Keratinocyte (primary cell): Measurements from ENCODE around the gene SENP7. TPM values are rescaled to one million over a fixed set of nuclear protein-coding genes. Genes with fewer than 3 reads are reported as not detected.

ENCODE experiments used
- DNase-seq: peaks from one replicate; pipeline ENCODE4 v3.0.0-alpha.2; 2011; ENCODE audit warnings: low read depth, missing footprints, low spot score
- FAIRE-seq: peaks from 2 replicates; lab custom pipeline; 2011; peaks lifted over from hg19 to GRCh38; lab: Jason Lieb, UNC
- H2AFZ ChIP-seq: 2 replicates; pipeline ENCODE4 v1.6.0; 2012; ENCODE audit warnings: low read length, control low read depth, inconsistent platforms; ENCODE audit not compliant: control insufficient read depth
- H3K27ac ChIP-seq: 2 replicates; pipeline ENCODE4 v1.5.1; 2011; ENCODE audit warnings: low read length; ENCODE audit not compliant: control insufficient read depth, insufficient read depth
- H3K27me3 ChIP-seq: 3 replicates; pipeline ENCODE4 v1.6.0; 2011; ENCODE audit warnings: low read length; ENCODE audit not compliant: control insufficient read depth, insufficient read depth; ENCODE audit errors: extremely low read depth
- H3K36me3 ChIP-seq, 2 experiments: 2 replicates in 1 of 2; 3 replicates in 1 of 2; pipeline ENCODE4 v1.5.1; 2011; ENCODE audit warnings: low read length in 2 of 2, mild to moderate bottlenecking in 1 of 2; ENCODE audit not compliant: control insufficient read depth in 2 of 2, insufficient read depth in 2 of 2; ENCODE audit errors: extremely low read depth in 1 of 2
- H3K4me1 ChIP-seq: 3 replicates; pipeline ENCODE4 v1.5.1; 2011; ENCODE audit warnings: low read length; ENCODE audit not compliant: control insufficient read depth, insufficient read depth; ENCODE audit errors: extremely low read depth
- H3K4me2 ChIP-seq: 3 replicates; pipeline ENCODE4 v1.6.0; 2011; ENCODE audit warnings: low read depth, low read length; ENCODE audit not compliant: control insufficient read depth, insufficient read depth; ENCODE audit errors: extremely low read depth
- H3K4me3 ChIP-seq, 3 experiments: fragments of 200-600 bp in 1 of 3; sonication (generic) in 1 of 3; 2 replicates in 2 of 3; 3 replicates in 1 of 3; pipeline ENCODE4 v1.5.1; 2011 to 2016; ENCODE audit warnings: low read length in 3 of 3, mild to moderate bottlenecking in 3 of 3, control low read depth in 2 of 3, inconsistent platforms in 1 of 3, low read depth in 1 of 3, mixed read lengths in 1 of 3, mixed run types in 1 of 3, moderate library complexity in 1 of 3; ENCODE audit not compliant: control insufficient read depth in 2 of 3, insufficient read depth in 2 of 3; ENCODE audit errors: extremely low read depth in 1 of 3
- H3K79me2 ChIP-seq: 2 replicates; pipeline ENCODE4 v1.6.0; 2012; ENCODE audit warnings: low read length; ENCODE audit not compliant: control insufficient read depth, insufficient read depth
- H3K9ac ChIP-seq: 3 replicates; pipeline ENCODE4 v1.6.0; 2011; ENCODE audit warnings: low read length; ENCODE audit not compliant: control insufficient read depth, insufficient read depth; ENCODE audit errors: extremely low read depth
- H3K9me1 ChIP-seq: 3 replicates; pipeline ENCODE4 v1.6.0; 2011; ENCODE audit warnings: low read length; ENCODE audit not compliant: control insufficient read depth, insufficient read depth; ENCODE audit errors: extremely low read depth
- H3K9me3 ChIP-seq: 2 replicates; pipeline ENCODE4 v1.5.1; 2012; ENCODE audit warnings: low read depth, low read length; ENCODE audit not compliant: control insufficient read depth
- H4K20me1 ChIP-seq: 3 replicates; pipeline ENCODE4 v1.6.0; 2011; ENCODE audit warnings: low read length; ENCODE audit not compliant: control insufficient read depth, insufficient read depth; ENCODE audit errors: extremely low read depth
- CTCF ChIP-seq, 3 experiments: IDR thresholded peaks in 1 of 3; conservative IDR thresholded peaks in 1 of 3; optimal IDR thresholded peaks in 1 of 3; 2 replicates in 2 of 3; 3 replicates in 1 of 3; pipeline versions ENCODE3 to v1.5.1; 2011; ENCODE audit warnings: low read length in 3 of 3, mild to moderate bottlenecking in 3 of 3, moderate library complexity in 2 of 3, control low read depth in 1 of 3, inconsistent platforms in 1 of 3; ENCODE audit not compliant: insufficient read depth in 2 of 3; ENCODE audit errors: extremely low read depth in 1 of 3
- EZH2 ChIP-seq: IDR thresholded peaks from one replicate; pipeline ENCODE4 v1.6.1; 2012; ENCODE audit warnings: inconsistent platforms, mild to moderate bottlenecking, low read length, moderate library complexity
- dilution Hi-C: fragments of 300-500 bp; cut with MboI; formaldehyde crosslinking; loops from one replicate; pipeline ENCODE4 v1.7.0; 2020; ENCODE audit warnings: low sequenced_read_pairs; ENCODE audit not compliant: extremely low pct_ligation_motif_present
- polyA plus RNA-seq, 5 experiments: library from polyadenylated mRNA; depleted of rRNA in 3 of 5; stranded (reverse) in 3 of 5; stranded (forward) in 1 of 5; unstranded in 1 of 5; fragments of >200 nt; gene quantifications; 1 replicate in 1 of 5; 2 replicates in 3 of 5; 3 replicates in 1 of 5; pipeline versions ENCODE4 v1.2.1 to v1.2.3, GENCODE V29; 2011 to 2012; ENCODE audit warnings: missing spikeins in 2 of 5, low read depth in 1 of 5, low replicate concordance in 1 of 5

The SENP7 gene
- polyA plus RNA-seq, 1 donor (not counting 4 experiments of a cell fraction or from before 2014, with no cell fraction given) = 7.4 TPM

GRCh38 chr3:101375586-101375985 is 137.4 kb downstream of the SENP7 start:
- H4K20me1 ChIP-seq = no peaks in the 10 kb centered on the region
- H2AFZ ChIP-seq = no peak overlapping the region
- H3K4me1 ChIP-seq = no peaks in the 10 kb centered on the region
- H3K36me3 ChIP-seq = no peaks in the 10 kb centered on the region
- H3K27ac ChIP-seq = no peak overlapping the region
- DNase-seq (no peak), FAIRE-seq (no peak)
- no peak overlapping the region for H3K4me2 ChIP-seq
- H3K27me3 ChIP-seq = no peaks in the 10 kb centered on the region
- H3K9me3 ChIP-seq = no peaks in the 10 kb centered on the region
- H3K79me2 ChIP-seq = no peaks in the 10 kb centered on the region
- H3K4me3 ChIP-seq = no peak overlapping the region
- H3K9me1 ChIP-seq = no peaks in the 10 kb centered on the region
- H3K9ac ChIP-seq = no peak overlapping the region
- TF ChIP-seq EZH2 (no peak), CTCF (optimal IDR thresholded peaks at IDR 0.05 in 1 of 3, IDR thresholded peaks at IDR 0.05 in 1 of 3, conservative IDR thresholded peaks at IDR 0.05 in 1 of 3; ENCODE audit: extremely low read depth in 1 of 3, insufficient read depth in 2 of 3, low read length in 3 of 3) (no peak)
- dilution Hi-C loops = no loop called here

GRCh38 chr3:101362406-101362805 is 150.6 kb downstream of the SENP7 start:
- H3K4me3 ChIP-seq = no peak overlapping the region
- FAIRE-seq (no peak), DNase-seq (no peak)
- H3K36me3 ChIP-seq = no peaks in the 10 kb centered on the region
- H3K27me3 ChIP-seq = no peaks in the 10 kb centered on the region
- no peak overlapping the region for H2AFZ ChIP-seq
- dilution Hi-C loops = no loop called here
- no peaks in the 10 kb centered on the region for H4K20me1 ChIP-seq
- H3K27ac ChIP-seq = no peak overlapping the region
- TF ChIP-seq EZH2 (no peak), CTCF (optimal IDR thresholded peaks at IDR 0.05 in 1 of 3, IDR thresholded peaks at IDR 0.05 in 1 of 3, conservative IDR thresholded peaks at IDR 0.05 in 1 of 3; ENCODE audit: extremely low read depth in 1 of 3, insufficient read depth in 2 of 3, low read length in 3 of 3) (no peak)
- no peaks in the 10 kb centered on the region for H3K9me1 ChIP-seq
- H3K4me2 ChIP-seq = no peak overlapping the region
- no peak overlapping the region for H3K9ac ChIP-seq
- no peaks in the 10 kb centered on the region for H3K4me1 ChIP-seq
- H3K79me2 ChIP-seq = no peaks in the 10 kb centered on the region
- peaks cover 2% of the 10 kb centered on the region for H3K9me3 ChIP-seq
